ENCODE results near the gene CEP128.

The CEP128 gene

DNA sequence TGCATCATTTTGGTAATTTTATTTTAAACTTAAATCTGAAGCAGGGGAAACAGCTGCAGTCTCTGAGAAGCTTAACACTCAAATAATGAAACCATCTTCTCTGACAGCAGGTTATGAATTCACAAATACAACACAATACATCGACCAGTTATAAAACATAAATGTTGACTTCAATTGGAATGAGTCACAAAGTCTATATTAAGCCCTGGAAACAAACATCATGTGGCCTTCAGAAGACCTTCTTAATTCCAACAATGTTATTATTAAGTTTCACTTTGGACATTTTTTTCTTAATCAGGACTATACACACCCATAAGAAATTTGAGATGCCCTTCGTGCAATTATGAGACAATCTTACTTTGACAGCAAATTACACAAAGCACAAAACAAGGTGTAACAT is 68.9 kb downstream of the CEP128 start:
- DNase-seq = no peak

DNA sequence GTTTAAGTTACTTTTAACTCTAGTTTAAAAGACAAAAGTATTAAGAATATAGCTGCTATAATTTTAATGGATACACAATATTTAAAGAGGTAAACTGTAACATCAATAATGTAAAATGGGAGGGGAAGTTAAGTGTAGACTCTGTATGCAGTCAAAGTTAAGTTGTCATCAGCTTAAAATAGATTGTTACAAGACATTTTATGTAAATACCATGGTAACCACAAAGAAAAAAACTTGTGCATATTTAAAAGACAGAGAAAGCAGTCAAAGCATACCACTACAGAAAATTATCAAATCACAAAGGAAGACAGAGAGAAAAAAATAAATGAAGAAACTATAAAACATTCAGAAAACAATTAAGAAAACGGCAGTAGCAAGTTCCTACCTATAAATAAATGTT is 73.3 kb downstream of the CEP128 start:
- no peak for DNase-seq

DNA sequence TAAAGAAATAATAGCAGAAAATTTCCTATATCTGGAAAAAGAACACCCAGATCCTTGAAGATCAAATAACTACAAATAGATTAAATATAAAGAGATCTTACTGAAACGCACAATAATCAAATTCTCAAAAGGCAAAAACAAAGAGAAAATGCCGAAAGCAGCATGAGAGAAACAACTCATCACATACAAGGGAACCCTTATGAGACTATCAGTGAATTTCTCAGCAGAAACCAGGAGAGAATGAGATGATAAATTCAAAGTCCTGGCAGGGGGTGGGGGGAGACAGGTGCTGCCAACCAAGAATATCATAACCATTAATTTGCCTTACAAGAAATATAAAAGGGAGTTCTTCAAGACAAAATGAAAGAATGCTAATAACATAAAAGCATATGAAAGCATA is 73.7 kb downstream of the CEP128 start:
- no peak for DNase-seq

DNA sequence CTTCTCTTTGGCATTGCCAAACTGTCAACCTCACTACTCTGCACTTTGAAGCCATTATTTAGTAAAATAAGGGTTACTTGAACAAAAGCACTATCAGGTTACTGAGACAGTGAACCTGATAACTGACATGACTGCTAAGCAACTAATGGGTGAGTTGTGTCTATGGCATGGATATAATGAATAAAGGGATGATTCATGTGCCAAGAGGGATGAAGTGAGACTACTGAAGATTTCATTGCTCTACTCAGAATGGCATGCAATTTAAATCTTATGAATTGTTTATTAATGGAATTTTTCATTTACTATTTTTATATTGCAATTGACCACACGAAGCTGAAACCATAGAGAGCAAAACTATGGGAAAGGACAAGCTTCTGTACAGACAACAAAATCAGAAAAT is 74.4 kb downstream of the CEP128 start:
- DNase-seq = no peak

DNA sequence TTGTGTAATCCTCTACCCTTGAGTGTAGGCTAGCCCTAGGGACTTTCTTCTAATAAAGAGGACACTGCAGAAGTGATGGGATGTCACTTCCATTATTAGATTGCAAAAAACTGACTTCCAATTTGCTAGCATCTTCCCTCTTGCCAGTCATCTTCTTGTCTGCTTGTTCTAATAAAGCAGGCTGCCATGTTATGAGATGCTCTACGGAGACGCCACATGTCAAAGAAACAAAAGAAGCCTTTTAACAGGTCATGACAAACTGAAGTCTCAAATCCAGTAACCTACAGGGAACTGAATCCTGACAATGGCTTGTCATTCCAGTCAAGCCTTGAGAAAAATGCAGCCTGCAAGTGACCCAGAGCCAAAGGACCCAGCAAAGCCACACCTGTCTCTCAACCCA is 76.0 kb downstream of the CEP128 start:
- DNase-seq = no peak

DNA sequence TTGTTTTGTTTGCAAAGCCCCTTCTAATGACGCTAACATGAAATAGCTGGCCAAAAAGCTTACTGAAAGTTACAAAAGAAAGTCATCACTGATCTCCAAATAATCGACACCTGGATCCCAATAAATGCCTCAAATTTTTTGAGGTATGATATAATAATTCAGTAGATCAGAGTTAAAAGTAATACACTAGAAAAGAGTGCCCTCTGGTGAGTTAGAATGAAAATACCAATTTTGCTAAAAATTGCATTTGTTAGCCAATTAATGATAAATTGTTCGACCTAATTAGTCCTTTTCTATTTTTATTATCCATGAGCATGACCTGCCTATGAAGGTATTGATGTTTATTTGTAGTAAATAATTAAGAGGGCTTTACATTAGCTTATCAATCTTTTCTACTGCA is 78.6 kb downstream of the CEP128 start:
- no peak for DNase-seq

DNA sequence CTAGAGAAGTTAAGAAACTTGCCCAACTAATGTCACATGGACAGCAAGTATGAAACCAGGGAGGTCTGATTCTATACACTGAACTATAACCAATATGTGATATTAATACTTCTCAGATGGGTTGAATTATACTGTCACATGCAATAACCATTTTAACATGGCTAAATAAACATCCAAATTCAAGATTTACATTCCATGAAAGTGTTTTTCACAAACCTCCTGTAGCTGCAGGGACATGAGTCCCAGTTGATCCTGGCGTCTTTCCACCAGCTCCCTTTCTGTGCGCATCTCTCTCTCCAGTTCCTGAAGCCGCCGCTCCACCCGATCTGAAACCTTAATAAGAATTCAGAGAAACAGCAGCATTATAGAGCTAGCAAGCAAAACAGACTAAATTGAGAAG is 79.0 kb downstream of the CEP128 start:
- DNase-seq = no peak

DNA sequence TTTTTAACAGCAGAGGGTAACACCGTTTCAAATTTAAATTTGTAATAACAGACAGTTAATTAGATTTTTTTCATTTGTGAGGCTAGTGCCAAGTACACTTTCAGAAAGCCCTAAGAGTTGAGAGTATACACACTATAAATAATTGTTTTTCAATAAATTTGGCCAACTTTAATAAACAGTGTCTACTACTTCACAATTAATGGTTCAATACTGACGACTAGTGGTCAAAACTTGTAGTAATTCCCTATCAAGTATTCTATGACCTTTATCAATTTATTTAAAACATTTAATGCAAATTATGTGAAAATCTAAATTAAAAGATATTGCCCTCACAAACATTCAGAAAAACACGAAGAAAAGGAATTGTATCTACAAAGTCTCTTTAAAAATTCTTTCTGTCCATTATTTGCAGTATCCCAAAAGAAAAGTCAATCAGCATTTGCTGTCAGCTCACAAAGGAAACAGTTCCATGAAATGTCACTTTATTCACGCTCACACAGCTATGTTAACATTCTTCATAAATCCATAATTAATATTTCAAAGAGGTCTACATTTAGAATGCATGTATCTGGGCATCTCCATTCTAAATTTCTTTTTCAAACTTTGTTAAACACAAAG is 91.2 kb downstream of the CEP128 start:
- DNase-seq = no peak

DNA sequence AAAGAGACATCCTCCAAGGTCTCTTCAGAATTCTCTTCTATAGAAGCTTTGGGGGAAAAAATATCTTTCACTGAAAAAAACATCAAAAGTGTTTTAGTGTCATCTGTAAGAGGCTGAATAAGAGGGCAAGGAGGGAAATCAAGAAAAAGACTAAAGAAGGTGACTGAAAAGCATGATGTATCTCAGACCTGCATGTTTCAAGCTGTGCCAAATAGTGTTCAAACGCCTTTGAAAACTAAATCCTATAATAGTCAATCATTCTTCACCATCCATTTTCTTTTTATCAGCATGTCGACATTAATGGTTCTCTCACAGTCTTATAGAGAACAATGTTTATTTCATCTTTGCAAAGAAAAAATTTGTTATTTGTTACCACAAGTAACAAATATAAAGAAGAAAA is 94.5 kb downstream of the CEP128 start:
- DNase-seq = no peak

DNA sequence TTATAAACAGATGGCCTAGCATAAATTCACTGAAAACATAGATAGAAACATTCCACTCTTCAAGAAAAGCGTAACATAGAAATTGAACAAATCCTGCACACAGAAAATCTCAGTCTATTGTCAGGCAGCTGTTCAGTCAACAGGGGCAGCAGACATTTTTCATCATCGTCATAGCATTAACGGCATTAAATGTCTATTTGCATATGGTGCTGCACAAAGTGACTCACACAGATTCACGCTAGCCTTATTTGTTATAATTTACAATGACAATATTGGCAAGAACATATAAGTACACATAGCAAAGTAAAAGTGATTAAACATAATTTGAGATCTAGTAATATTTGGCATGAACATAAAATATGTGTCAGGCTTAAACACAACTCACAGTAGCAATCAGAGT is 95.7 kb downstream of the CEP128 start:
- DNase-seq = no peak

DNA sequence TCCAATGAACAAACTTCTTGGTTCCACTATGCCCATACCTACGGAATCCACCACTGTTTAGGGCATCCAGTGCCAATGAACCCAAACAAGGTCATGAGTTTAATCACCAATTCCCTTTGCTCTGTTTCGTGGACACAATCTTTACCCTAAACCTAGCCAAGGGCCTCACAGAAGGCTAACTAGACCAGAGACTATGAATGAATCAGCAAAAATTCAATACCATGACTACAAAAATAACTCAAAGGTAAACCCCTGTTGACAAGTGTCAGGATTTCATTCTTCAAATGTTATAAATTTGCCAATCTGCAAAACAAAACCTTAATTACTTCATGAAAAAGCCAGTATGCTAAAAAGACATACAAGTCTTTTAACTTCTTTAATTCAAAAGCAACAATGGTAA is 96.7 kb downstream of the CEP128 start:
- DNase-seq = no peak

DNA sequence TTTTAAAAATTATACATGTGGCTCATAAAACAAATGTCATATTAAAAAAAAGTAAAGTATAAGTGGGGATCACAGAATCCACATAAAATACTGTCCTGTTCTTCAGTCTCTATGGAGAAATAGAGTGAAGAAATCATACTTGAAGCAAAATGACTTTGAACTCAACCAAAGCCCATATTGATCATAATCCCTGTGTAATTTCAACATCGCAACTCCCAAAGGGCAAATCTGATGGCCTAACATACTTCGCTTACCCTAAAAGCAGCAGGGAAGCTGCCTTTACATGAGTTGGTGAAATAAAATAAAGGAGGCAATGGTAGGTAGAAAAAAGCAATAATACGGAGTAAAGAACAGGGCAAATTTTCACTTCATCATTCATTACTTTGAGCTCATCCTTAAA is 101.8 kb downstream of the CEP128 start:
- DNase-seq = no peak

DNA sequence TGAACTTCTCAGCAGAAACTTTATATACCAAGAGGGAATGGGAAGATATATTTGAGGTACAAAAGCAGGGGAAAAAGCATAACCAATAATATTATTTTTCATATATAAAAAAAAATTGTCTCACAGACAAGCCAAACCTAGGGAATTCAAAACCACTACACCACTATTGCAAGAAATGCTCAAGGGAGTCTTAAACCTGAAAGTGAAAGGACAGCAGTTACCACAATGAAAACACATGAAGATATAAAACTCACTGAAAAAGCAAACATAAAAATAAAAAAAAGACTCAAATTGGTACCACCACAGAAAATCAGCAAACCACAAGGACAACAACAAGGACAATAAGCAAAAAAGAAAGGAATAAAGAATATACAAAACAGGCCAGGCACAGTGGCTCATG is 131.9 kb downstream of the CEP128 start:
- no peak for DNase-seq

DNA sequence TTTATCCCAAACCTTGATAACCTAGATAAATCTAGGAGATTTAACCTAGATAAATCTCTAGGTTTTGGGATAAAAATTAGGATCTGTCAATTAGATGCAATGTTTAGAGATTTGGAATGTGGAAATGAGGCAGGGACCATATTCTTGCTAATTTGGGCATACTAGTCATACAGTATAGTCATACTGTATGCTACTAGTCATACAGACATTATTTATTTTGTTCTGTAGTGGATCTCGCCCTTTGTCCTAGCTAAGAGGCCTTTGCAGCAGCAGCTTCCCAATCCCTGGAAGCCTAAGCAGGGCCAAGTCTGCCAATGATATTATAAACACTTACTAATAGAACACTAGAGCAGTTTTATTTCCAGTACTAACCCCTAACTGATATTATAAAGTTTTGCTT is 136.4 kb downstream of the CEP128 start:
- no peak for DNase-seq

DNA sequence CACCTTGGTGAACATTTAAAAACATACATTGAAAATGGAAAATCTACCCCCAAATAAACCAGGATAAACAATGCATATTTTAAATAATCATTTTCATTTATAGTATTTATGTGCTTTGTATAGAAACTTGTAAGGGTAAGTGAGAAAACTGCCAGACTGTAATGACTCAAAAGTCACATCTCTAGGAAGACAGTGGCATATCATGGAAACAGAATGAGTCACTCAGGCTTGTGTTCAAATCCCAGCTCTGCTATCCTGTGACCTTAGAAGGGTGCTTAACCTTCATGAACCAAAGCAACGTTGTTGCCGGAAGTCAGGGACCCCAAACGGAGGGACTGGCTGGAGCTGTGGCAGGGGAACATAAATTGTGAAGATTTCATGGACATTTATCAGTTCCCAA is 142.7 kb downstream of the CEP128 start:
- DNase-seq = no peak

DNA sequence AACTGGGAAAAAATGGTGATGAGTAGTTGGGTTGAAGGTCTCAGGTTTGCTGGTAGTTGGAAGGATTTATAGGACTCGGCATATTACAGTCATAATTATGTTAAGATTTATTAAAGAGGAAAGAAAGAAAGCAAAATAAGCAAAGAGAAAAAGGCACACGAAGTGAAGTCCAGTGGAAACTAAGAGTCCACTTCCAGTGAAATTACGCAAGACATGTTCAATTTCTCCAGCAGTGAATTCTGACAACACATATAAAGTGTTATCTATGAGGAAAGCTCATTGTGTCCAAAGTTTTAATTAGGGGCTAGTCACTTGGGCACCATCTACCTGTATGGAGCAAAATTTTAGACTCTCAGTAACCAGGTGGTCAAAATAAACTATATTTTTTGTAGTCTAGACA is 143.3 kb downstream of the CEP128 start:
- DNase-seq = no peak

DNA sequence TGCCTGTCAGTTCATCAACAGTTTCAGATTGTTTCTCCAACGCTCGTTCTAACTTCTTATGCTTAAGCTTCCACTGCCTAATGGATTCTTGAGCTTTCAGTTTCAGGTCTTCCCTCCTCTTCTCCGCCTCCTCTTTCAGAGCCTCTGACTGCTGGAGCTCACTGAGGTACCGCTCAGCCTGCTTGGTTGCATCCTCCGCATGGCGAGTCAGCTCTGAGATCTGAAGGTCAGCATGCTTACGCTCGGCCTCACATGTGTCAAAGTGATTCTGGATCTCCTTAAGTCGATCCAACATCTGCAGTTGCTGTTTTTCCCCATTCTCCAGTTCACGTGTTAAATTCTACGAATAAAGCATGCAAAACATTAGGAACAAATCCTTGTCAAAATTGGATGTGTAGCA is 148.8 kb downstream of the CEP128 start:
- DNase-seq = no peak

DNA sequence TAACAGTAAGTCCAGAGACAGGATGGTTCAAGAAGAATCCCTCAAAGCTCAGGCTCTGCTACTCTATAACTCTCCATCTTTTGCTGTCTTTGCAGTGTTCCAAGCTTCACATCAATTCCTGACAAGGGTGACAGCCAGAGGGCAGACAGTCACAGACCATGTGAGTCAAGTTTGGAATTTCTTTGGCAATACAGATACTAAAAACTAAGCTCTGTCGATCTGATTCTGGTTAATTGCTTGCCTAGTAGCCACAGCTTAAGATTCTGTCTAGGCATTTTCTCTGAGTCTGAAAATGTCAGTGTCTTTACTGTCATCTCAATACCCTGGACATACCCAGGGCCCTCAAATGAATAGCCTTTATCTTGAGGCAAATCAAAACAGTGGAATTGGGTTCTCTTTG is 153.7 kb downstream of the CEP128 start:
- DNase-seq = no peak

DNA sequence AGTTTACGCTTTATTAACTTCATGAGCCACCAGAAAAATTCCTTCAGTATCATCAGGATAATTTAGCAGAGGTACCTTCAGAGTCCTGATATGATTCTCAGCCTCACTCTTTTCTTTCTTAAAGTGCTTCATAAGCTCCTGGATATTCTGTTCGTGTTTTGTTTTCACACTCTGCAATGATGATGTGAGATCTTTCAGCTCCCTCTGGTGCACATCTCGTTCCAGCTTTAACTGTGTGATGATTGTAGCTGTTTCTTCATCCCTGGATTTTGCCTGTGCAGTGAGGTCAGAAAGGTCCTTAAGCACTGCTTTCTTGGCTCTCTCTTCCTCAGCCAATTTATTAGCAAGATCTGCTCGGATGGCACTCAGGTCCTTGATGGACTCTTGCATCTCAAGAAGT is 156.7 kb downstream of the CEP128 start:
- DNase-seq = no peak

DNA sequence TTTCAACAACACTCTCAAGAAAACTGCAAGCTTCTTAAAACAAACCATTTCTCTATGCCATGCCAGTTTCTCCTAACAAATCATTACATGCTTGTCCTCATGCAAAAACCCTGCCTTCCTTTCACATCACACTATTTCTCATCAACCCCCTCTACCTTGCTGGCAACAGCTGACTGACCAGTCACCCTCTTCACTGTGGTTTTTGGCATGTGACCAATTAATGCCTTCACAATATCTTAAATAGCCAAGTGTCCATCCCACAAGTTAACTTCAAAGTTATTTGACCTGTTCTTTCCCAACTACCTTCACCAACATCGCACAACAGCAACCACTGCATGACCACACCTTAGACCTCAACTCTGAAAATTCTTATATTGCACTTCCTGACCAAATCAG is 159.6 kb downstream of the CEP128 start:
- no peak for DNase-seq

DNA sequence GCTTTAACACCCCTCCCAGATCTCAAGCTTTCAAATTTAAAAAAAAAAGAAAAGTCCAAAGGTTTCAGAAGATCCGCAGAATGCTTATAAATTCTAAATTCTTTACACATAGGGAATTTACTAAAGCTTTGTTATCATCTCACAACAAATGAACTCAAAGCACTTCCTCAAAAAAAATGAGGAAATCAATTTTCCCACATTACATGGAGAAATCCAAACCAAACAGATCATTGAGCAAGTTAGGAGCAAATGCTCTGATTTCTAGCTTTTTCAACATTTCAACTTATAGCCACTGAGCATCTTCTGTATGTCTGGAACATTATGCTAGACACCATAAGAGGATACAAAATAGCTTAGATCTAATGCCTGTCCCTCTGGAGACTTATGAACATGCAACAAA is 161.0 kb downstream of the CEP128 start:
- DNase-seq = no peak

DNA sequence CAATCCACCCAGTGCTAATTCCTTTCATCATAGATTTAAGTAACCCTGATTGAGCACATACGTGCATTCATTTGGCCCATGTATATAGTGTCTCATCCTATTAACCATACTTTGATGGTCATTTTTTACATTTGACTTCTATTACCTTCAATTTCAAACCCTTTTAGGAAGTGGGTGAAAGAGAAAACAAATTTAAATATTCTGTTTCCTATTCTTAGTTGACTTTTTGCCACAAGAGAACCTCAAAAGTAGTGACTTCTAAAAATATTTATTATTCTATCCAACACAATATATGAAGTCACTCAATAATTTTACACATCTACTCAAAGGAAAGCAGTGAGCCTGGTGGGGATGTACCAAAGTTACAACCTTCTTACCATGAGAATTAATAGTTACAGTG is 164.9 kb downstream of the CEP128 start:
- no peak for DNase-seq

DNA sequence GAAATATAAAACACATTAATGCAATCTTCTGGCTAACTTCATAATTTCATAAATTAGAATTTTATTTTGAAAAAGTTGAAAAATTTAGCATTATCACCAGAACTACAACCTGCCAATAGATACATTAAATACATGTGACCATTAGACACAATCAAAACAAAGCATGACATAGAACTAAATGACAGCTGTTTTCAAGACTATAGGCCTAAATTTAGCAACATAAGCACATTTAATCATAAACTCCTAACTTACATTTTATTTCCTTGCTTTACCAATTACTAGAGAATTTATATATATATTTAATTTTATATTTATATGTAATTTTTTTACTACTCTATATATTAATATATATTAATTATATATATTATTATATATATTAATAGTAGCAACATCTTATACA is 165.4 kb downstream of the CEP128 start:
- no peak for DNase-seq

DNA sequence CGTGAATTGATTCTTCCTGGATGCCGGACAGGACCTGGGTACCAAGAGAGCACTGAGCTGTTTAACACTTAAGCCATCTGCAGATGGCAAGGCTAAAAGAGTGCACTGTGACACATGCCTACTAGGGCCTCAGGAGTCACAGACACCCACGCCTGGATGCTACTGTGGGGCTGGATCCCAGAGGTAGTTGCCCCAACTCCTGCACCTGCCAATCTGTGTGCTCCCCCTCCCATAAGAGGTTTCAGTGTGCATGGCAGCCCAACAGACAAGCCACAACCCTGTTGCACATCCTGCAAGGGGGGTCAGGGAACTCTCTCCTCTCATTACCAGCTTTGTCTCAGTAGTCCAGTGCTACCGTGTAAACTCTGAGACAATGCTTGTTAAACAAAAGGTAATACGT is 169.0 kb downstream of the CEP128 start:
- no peak for DNase-seq

DNA sequence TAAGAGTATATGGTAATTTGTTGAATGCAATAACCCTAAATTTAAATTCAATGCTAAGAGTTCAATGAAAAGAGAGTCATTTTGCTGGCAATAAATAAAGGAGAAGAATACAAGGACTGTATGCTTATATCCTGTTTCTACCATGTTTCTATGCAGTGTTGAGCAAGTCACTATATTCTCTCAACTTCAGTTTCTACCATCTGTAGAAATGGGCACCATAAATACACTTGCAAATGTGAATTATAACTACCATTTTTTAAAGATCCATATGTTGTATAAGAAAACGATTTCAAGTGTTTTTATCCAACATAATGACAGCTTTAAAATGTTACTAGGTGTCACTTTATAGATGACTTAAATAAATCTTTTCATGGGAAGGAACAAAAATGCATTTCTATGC is 170.3 kb downstream of the CEP128 start:
- DNase-seq = no peak
